ENCODE results near the gene ESYT2.

GRCh38 chr7:158751199-158751598, 78.1 kb downstream of the ESYT2 start:
- TF ChIP-seq EZH2 (IDR thresholded peaks at IDR 0.05; ENCODE audit: borderline replicate concordance, low read depth, low read length, poor library complexity, severe bottlenecking) (no peak), CTCF (conservative IDR thresholded peaks at IDR 0.05; ENCODE audit: low read depth, low read length) (no peak)

Measured in A673 (cell line).